ENCODE data around the gene HNF4A. TPM values are rescaled to one million over a fixed set of nuclear protein-coding genes. Genes with fewer than 3 reads are reported as not detected.

Gene HNF4A
- total RNA-seq, 5 donors from 2014 or later (not counting 1 experiment from before 2014, with no cell fraction given) = 0.16 to 0.35 (median 0.32) TPM; not detected in 2

GRCh38 chr20:44361021-44361420 lies 5.5 kb downstream of the HNF4A start:
- Histone ChIP-seq H3K9me3 (no peaks in the 10 kb centered on the region), H3K4me3 (ENCODE audit: control insufficient read depth in 1 of 2, extremely low read depth in 1 of 2, low read length in 1 of 2) (no peak overlapping the region), H3K27me3 (replicated peaks in 1 of 2; ENCODE audit: control insufficient read depth in 2 of 2, extremely low read depth in 1 of 2, insufficient read depth in 2 of 2, low read length in 1 of 2) (peaks cover 2 to 3% of the 10 kb centered on the region in 2 experiments), H3K36me3 (ENCODE audit: control insufficient read depth in 2 of 2, extremely low read depth in 1 of 2, insufficient read depth in 1 of 2, low read length in 1 of 2) (no peaks in the 10 kb centered on the region), H3K27ac (ENCODE audit: low read length) (no peak overlapping the region), H3K4me1 (ENCODE audit: control insufficient read depth in 1 of 2, extremely low read depth in 1 of 2, insufficient read depth in 2 of 2, low read length in 2 of 2) (no peaks in the 10 kb centered on the region)
- ChIA-PET CTCF (no interaction called here), POLR2A (no interaction called here)
- no peaks in the 10 kb centered on the region for H3K4me1 Mint-ChIP-seq
- H3K27ac Mint-ChIP-seq = no peak overlapping the region
- H3K27me3 Mint-ChIP-seq = peaks cover 0 to 6% of the 10 kb centered on the region in 2 donors
- H3K9me3 Mint-ChIP-seq = no peaks in the 10 kb centered on the region
- ATAC-seq (replicated peaks in 1 of 4) (no peak), DNase-seq (no peak)
- H3K4me3 Mint-ChIP-seq = no peak overlapping the region
- no peaks in the 10 kb centered on the region for H3K36me3 Mint-ChIP-seq
- 80% methylated on average over 1 of the region's 3 CpGs for WGBS (ENCODE audit: insufficient coverage)

- H3K27me3 Mint-ChIP-seq = peaks cover 0 to 2% of the 10 kb centered on the region in 2 donors
- CTCF ChIA-PET = interaction anchor here in 1 of 2 donors (0.6 to 0.7 kb wide), 2 partner anchors 110 to 1671 kb away, joined by 3 read pairs; no protein-coding TSS in a partner anchor
These were observed 7.0 kb downstream of the HNF4A start for GRCh38 chr20:44362466-44362940.

GRCh38 chr20:44364068-44364467 lies 8.6 kb downstream of the HNF4A start:
- no peaks in the 10 kb centered on the region for H3K9me3 ChIP-seq
- H3K36me3 Mint-ChIP-seq = no peaks in the 10 kb centered on the region
- no peak overlapping the region for H3K27ac Mint-ChIP-seq
- H3K4me3 ChIP-seq (ENCODE audit: control insufficient read depth in 1 of 2, extremely low read depth in 1 of 2, low read length in 1 of 2) = no peak overlapping the region
- ChIA-PET POLR2A (no interaction called here), CTCF (no interaction called here)
- H3K4me1 Mint-ChIP-seq = no peaks in the 10 kb centered on the region
- ATAC-seq (replicated peaks in 1 of 4) = no peak
- peaks cover 0 to 2% of the 10 kb centered on the region in 2 donors for H3K27me3 Mint-ChIP-seq
- no peak overlapping the region for H3K27ac ChIP-seq (ENCODE audit: low read length)
- H3K9me3 Mint-ChIP-seq = no peaks in the 10 kb centered on the region
- WGBS (ENCODE audit: insufficient coverage) = no CpG with 5 or more reads among the region's 4 CpGs
- H3K4me3 Mint-ChIP-seq = no peak overlapping the region
- no peaks in the 10 kb centered on the region for H3K36me3 ChIP-seq (ENCODE audit: control insufficient read depth in 2 of 2, extremely low read depth in 1 of 2, insufficient read depth in 1 of 2, low read length in 1 of 2)
- peaks cover 0 to 2% of the 10 kb centered on the region in 2 experiments for H3K27me3 ChIP-seq (replicated peaks in 1 of 2; ENCODE audit: control insufficient read depth in 2 of 2, extremely low read depth in 1 of 2, insufficient read depth in 2 of 2, low read length in 1 of 2)
- no peak for DNase-seq
- H3K4me1 ChIP-seq (ENCODE audit: control insufficient read depth in 1 of 2, extremely low read depth in 1 of 2, insufficient read depth in 2 of 2, low read length in 2 of 2) = no peaks in the 10 kb centered on the region

More at GRCh38 chr20:44362466-44362940, 7.0 kb downstream of the HNF4A start:
- Mint-ChIP-seq H3K9me3 (no peaks in the 10 kb centered on the region), H3K4me1 (no peaks in the 10 kb centered on the region), H3K27ac (no peak overlapping the region), H3K4me3 (no peak overlapping the region), H3K36me3 (no peaks in the 10 kb centered on the region)
- no CpG with 5 or more reads among the region's 4 CpGs for WGBS (ENCODE audit: insufficient coverage)
- Histone ChIP-seq H3K4me1 (ENCODE audit: control insufficient read depth in 1 of 2, extremely low read depth in 1 of 2, insufficient read depth in 2 of 2, low read length in 2 of 2) (no peaks in the 10 kb centered on the region), H3K4me3 (ENCODE audit: control insufficient read depth in 1 of 2, extremely low read depth in 1 of 2, low read length in 1 of 2) (no peak overlapping the region), H3K9me3 (no peaks in the 10 kb centered on the region), H3K27me3 (replicated peaks in 1 of 2; ENCODE audit: control insufficient read depth in 2 of 2, extremely low read depth in 1 of 2, insufficient read depth in 2 of 2, low read length in 1 of 2) (peaks cover 0 to 2% of the 10 kb centered on the region in 2 experiments), H3K36me3 (ENCODE audit: control insufficient read depth in 2 of 2, extremely low read depth in 1 of 2, insufficient read depth in 1 of 2, low read length in 1 of 2) (no peaks in the 10 kb centered on the region), H3K27ac (ENCODE audit: low read length) (no peak overlapping the region)
- DNase-seq = no peak
- ATAC-seq (replicated peaks in 1 of 4) = no peak
- POLR2A ChIA-PET = interaction anchor here (0.7 kb wide), 2 partner anchors 114 to 1584 kb away, joined by 5 to 10 read pairs; no protein-coding TSS in a partner anchor

DNA sequence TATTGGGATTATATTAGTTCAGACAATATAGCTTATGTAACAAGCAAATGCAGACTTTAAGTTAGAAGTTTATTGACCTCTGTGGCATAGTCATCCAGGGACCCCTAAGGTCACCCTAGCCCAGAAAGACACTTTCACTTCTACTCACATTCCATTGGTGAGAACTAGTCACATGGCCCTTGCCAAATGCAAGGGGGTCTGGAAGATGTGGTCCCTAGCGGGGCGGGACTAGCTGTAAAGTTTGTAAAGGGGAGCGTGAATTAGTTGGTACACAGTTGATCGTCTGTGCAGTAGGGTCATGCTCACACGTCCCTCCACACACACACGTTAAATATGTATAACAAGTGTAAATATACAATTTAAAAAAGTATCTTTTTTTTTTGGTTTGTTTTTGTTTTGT lies 9.3 kb downstream of the HNF4A start:
- WGBS (ENCODE audit: insufficient coverage) = no CpG with 5 or more reads among the region's 6 CpGs
- Mint-ChIP-seq H3K9me3 (no peaks in the 10 kb centered on the region), H3K27me3 (peaks cover 0 to 2% of the 10 kb centered on the region in 2 donors), H3K4me1 (no peaks in the 10 kb centered on the region), H3K27ac (no peak overlapping the region), H3K4me3 (no peak overlapping the region), H3K36me3 (no peaks in the 10 kb centered on the region)
- DNase-seq (no peak), ATAC-seq (replicated peaks in 1 of 4) (no peak)
- ChIA-PET POLR2A (no interaction called here), CTCF (no interaction called here)
- Histone ChIP-seq H3K27me3 (replicated peaks in 1 of 2; ENCODE audit: control insufficient read depth in 2 of 2, extremely low read depth in 1 of 2, insufficient read depth in 2 of 2, low read length in 1 of 2) (no peaks in the 10 kb centered on the region), H3K9me3 (no peaks in the 10 kb centered on the region), H3K27ac (ENCODE audit: low read length) (no peak overlapping the region), H3K36me3 (ENCODE audit: control insufficient read depth in 2 of 2, extremely low read depth in 1 of 2, insufficient read depth in 1 of 2, low read length in 1 of 2) (no peaks in the 10 kb centered on the region), H3K4me1 (ENCODE audit: control insufficient read depth in 1 of 2, extremely low read depth in 1 of 2, insufficient read depth in 2 of 2, low read length in 2 of 2) (no peaks in the 10 kb centered on the region), H3K4me3 (ENCODE audit: control insufficient read depth in 1 of 2, extremely low read depth in 1 of 2, low read length in 1 of 2) (no peak overlapping the region)

- Mint-ChIP-seq H3K4me1 (no peaks in the 10 kb centered on the region), H3K4me3 (no peak overlapping the region), H3K27ac (no peak overlapping the region), H3K36me3 (no peaks in the 10 kb centered on the region), H3K27me3 (peaks cover 0 to 3% of the 10 kb centered on the region in 2 donors), H3K9me3 (no peaks in the 10 kb centered on the region)
- Histone ChIP-seq H3K27ac (ENCODE audit: low read length) (no peak overlapping the region), H3K36me3 (ENCODE audit: control insufficient read depth in 2 of 2, extremely low read depth in 1 of 2, insufficient read depth in 1 of 2, low read length in 1 of 2) (no peaks in the 10 kb centered on the region), H3K4me3 (ENCODE audit: control insufficient read depth in 1 of 2, extremely low read depth in 1 of 2, low read length in 1 of 2) (no peak overlapping the region), H3K4me1 (ENCODE audit: control insufficient read depth in 1 of 2, extremely low read depth in 1 of 2, insufficient read depth in 2 of 2, low read length in 2 of 2) (no peaks in the 10 kb centered on the region), H3K27me3 (replicated peaks in 1 of 2; ENCODE audit: control insufficient read depth in 2 of 2, extremely low read depth in 1 of 2, insufficient read depth in 2 of 2, low read length in 1 of 2) (no peaks in the 10 kb centered on the region), H3K9me3 (no peaks in the 10 kb centered on the region)
- no peak for DNase-seq
- WGBS (ENCODE audit: insufficient coverage) = no CpG with 5 or more reads among the region's 6 CpGs
- CTCF ChIA-PET = interaction anchor here (0.5 to 1.0 kb wide), 2 partner anchors 61 to 150 kb away, joined by 3 read pairs; no protein-coding TSS in a partner anchor
- POLR2A ChIA-PET = no interaction called here
- ATAC-seq (replicated peaks in 1 of 4) = no peak
These were observed 12.2 kb downstream of the HNF4A start for GRCh38 chr20:44367746-44368145.

GRCh38 chr20:44370639-44371218 lies 15.2 kb downstream of the HNF4A start:
- H3K36me3 Mint-ChIP-seq = no peaks in the 10 kb centered on the region
- DNase-seq (no peak), ATAC-seq (replicated peaks in 1 of 4) (no peak)
- Histone ChIP-seq H3K9me3 (no peaks in the 10 kb centered on the region), H3K4me1 (ENCODE audit: control insufficient read depth in 1 of 2, extremely low read depth in 1 of 2, insufficient read depth in 2 of 2, low read length in 2 of 2) (no peaks in the 10 kb centered on the region), H3K27ac (ENCODE audit: low read length) (no peak overlapping the region), H3K27me3 (replicated peaks in 1 of 2; ENCODE audit: control insufficient read depth in 2 of 2, extremely low read depth in 1 of 2, insufficient read depth in 2 of 2, low read length in 1 of 2) (no peaks in the 10 kb centered on the region), H3K4me3 (ENCODE audit: control insufficient read depth in 1 of 2, extremely low read depth in 1 of 2, low read length in 1 of 2) (no peak overlapping the region), H3K36me3 (ENCODE audit: control insufficient read depth in 2 of 2, extremely low read depth in 1 of 2, insufficient read depth in 1 of 2, low read length in 1 of 2) (no peaks in the 10 kb centered on the region)
- H3K4me3 Mint-ChIP-seq = no peak overlapping the region
- 88% methylated on average over 6 of the region's 9 CpGs for WGBS (ENCODE audit: insufficient coverage)
- peaks cover 4 to 5% of the 10 kb centered on the region in 2 donors for H3K27me3 Mint-ChIP-seq
- H3K27ac Mint-ChIP-seq = no peak overlapping the region
- POLR2A ChIA-PET = no interaction called here
- H3K4me1 Mint-ChIP-seq = no peaks in the 10 kb centered on the region
- no peaks in the 10 kb centered on the region for H3K9me3 Mint-ChIP-seq
- CTCF ChIA-PET = no interaction called here
